Spleen (tissue), 7 donors: ENCODE measurements around the gene ZNF385A.

Source experiments
- CTCF ChIP-seq, 11 experiments: fragments of 200-600 bp in 7 of 11; fragments of 450-650 bp in 4 of 11; sonication (generic) in 4 of 11; IDR thresholded peaks in 8 of 11; conservative IDR thresholded peaks in 3 of 11; 1 replicate in 7 of 11; 2 replicates in 4 of 11; pipeline versions ENCODE4 v1.4.0 to v1.8.0; 2016 to 2021; ENCODE audit warnings: antibody characterized with exemption in 11 of 11, inconsistent platforms in 4 of 11, mild to moderate bottlenecking in 1 of 11
- POLR2A ChIP-seq, 3 donors: fragments of 450-650 bp; IDR thresholded peaks; one replicate each; pipeline ENCODE4 v1.5.1; 2017; ENCODE audit warnings: antibody characterized with exemption in 3 of 3, mild to moderate bottlenecking in 1 of 3
- POLR2AphosphoS5 ChIP-seq, 3 donors: sonication (generic); formaldehyde crosslinking; IDR thresholded peaks; one replicate each; pipeline ENCODE4 v1.5.1; 2017; ENCODE audit warnings: antibody characterized with exemption in 3 of 3
- donor health status: DM: no; HTN: no; CAD: no; lungs with moderate emphysema.
- donor health status: DM: no; HTN: no; CAD: no.
- donor health status: DM: no; HTN: no; CAD: no.

- TF ChIP-seq CTCF (IDR thresholded peaks at IDR 0.05 in 8 of 11, conservative IDR thresholded peaks at IDR 0.05 in 3 of 11) (no peak), POLR2AphosphoS5 (IDR thresholded peaks at IDR 0.05) (no peak), POLR2A (IDR thresholded peaks at IDR 0.05) (no peak)
These were observed 42.2 kb upstream of the ZNF385A start for GRCh38 chr12:54426690-54427089.
